ENCODE data around the gene NSD1. TPM values are rescaled to one million over a fixed set of nuclear protein-coding genes. Genes with fewer than 3 reads are reported as not detected.
A peak's percentile ranks its signal among the peaks of the same experiment; 100 is the strongest.

The NSD1 gene
- total RNA-seq, 1 donor from 2014 or later = 178 TPM

GRCh38 chr5:177098470-177099141 is 35.0 kb upstream of the NSD1 start:
- H3K27ac Mint-ChIP-seq = no peak overlapping the region
- no peaks in the 10 kb centered on the region for H3K27me3 Mint-ChIP-seq
- TF ChIP-seq CTCF (IDR thresholded peaks at IDR 0.05; ENCODE audit: unreplicated experiment) = no peak
- DNase-seq (ENCODE audit: low spot score, unreplicated experiment) = no peak
- H3K9me3 Mint-ChIP-seq (ENCODE audit: low read depth) = no peaks in the 10 kb centered on the region
- peaks cover 8% of the 10 kb centered on the region for H3K4me1 Mint-ChIP-seq (ENCODE audit: low read depth)
- H3K4me3 Mint-ChIP-seq (ENCODE audit: low read depth) = no peak overlapping the region
- H3K36me3 Mint-ChIP-seq (ENCODE audit: insufficient read depth) = peaks cover 6% of the 10 kb centered on the region

- DNase-seq (ENCODE audit: low spot score, unreplicated experiment) = no peak
- no peak for TF ChIP-seq CTCF (IDR thresholded peaks at IDR 0.05; ENCODE audit: unreplicated experiment)
- H3K4me1 Mint-ChIP-seq (ENCODE audit: low read depth) = peaks cover 8% of the 10 kb centered on the region
- H3K36me3 Mint-ChIP-seq (ENCODE audit: insufficient read depth) = peaks cover 6% of the 10 kb centered on the region
- H3K9me3 Mint-ChIP-seq (ENCODE audit: low read depth) = no peaks in the 10 kb centered on the region
- H3K27ac Mint-ChIP-seq = no peak overlapping the region
- H3K27me3 Mint-ChIP-seq = no peaks in the 10 kb centered on the region
- H3K4me3 Mint-ChIP-seq (ENCODE audit: low read depth) = no peak overlapping the region
Observed at GRCh38 chr5:177099422-177100093, 34.0 kb upstream of the NSD1 start.

GRCh38 chr5:177100714-177101121 is 32.9 kb upstream of the NSD1 start:
- no peak for TF ChIP-seq CTCF (IDR thresholded peaks at IDR 0.05; ENCODE audit: unreplicated experiment)
- H3K4me3 Mint-ChIP-seq (ENCODE audit: low read depth) = no peak overlapping the region
- H3K27me3 Mint-ChIP-seq = no peaks in the 10 kb centered on the region
- H3K36me3 Mint-ChIP-seq (ENCODE audit: insufficient read depth) = peaks cover 5% of the 10 kb centered on the region
- H3K4me1 Mint-ChIP-seq (ENCODE audit: low read depth) = peaks cover 13% of the 10 kb centered on the region
- no peak for DNase-seq (ENCODE audit: low spot score, unreplicated experiment)
- no peaks in the 10 kb centered on the region for H3K9me3 Mint-ChIP-seq (ENCODE audit: low read depth)
- H3K27ac Mint-ChIP-seq = no peak overlapping the region

GRCh38 chr5:177103523-177104253 is 29.9 kb upstream of the NSD1 start:
- H3K27me3 Mint-ChIP-seq = no peaks in the 10 kb centered on the region
- no peak for TF ChIP-seq CTCF (IDR thresholded peaks at IDR 0.05; ENCODE audit: unreplicated experiment)
- H3K27ac Mint-ChIP-seq = no peak overlapping the region
- no peaks in the 10 kb centered on the region for H3K9me3 Mint-ChIP-seq (ENCODE audit: low read depth)
- H3K4me1 Mint-ChIP-seq (ENCODE audit: low read depth) = peaks cover 13% of the 10 kb centered on the region
- no peak overlapping the region for H3K4me3 Mint-ChIP-seq (ENCODE audit: low read depth)
- no peaks in the 10 kb centered on the region for H3K36me3 Mint-ChIP-seq (ENCODE audit: insufficient read depth)
- DNase-seq (ENCODE audit: low spot score, unreplicated experiment) = no peak

GRCh38 chr5:177105691-177106476 is 27.7 kb upstream of the NSD1 start:
- TF ChIP-seq CTCF (IDR thresholded peaks at IDR 0.05; ENCODE audit: unreplicated experiment) = no peak
- peaks cover 24% of the 10 kb centered on the region for H3K4me1 Mint-ChIP-seq (ENCODE audit: low read depth)
- H3K9me3 Mint-ChIP-seq (ENCODE audit: low read depth) = no peaks in the 10 kb centered on the region
- H3K4me3 Mint-ChIP-seq (ENCODE audit: low read depth) = no peak overlapping the region
- H3K36me3 Mint-ChIP-seq (ENCODE audit: insufficient read depth) = no peaks in the 10 kb centered on the region
- no peak for DNase-seq (ENCODE audit: low spot score, unreplicated experiment)
- peak overlapping the region; percentile 33 for H3K27ac Mint-ChIP-seq
- H3K27me3 Mint-ChIP-seq = no peaks in the 10 kb centered on the region

All from progenitor cell of endocrine pancreas (in vitro differentiated cells).